HUES6 (cell line): ENCODE measurements around the gene CD34.
A peak's percentile ranks its signal among the peaks of the same experiment; 100 is the strongest.

Experiments used
- H3K27ac ChIP-seq: 2 replicates; pipeline ENCODE4 v1.7.0; 2013; ENCODE audit warnings: low read depth, mild to moderate bottlenecking, low read length, inconsistent platforms
- H3K27me3 ChIP-seq: 2 replicates; pipeline ENCODE4 v1.6.1; 2013; ENCODE audit warnings: low read length; ENCODE audit not compliant: control insufficient read depth, insufficient read depth
- H3K36me3 ChIP-seq: 2 replicates; pipeline ENCODE4 v1.6.1; 2013; ENCODE audit warnings: low read length; ENCODE audit not compliant: control insufficient read depth, insufficient read depth
- H3K4me1 ChIP-seq: 2 replicates; pipeline ENCODE4 v1.6.1; 2013; ENCODE audit warnings: low read length; ENCODE audit not compliant: control insufficient read depth, insufficient read depth
- H3K4me3 ChIP-seq: 2 replicates; pipeline ENCODE4 v1.5.1; 2013; ENCODE audit warnings: low read depth, low read length
- H3K9ac ChIP-seq: one replicate; pipeline ENCODE4 v1.6.1; 2013; ENCODE audit warnings: mild to moderate bottlenecking, low read length
- H3K9me3 ChIP-seq: 2 replicates; pipeline ENCODE4 v1.6.1; 2013; ENCODE audit warnings: low read depth, low read length; ENCODE audit not compliant: control insufficient read depth, insufficient read depth

CD34 gene

DNA sequence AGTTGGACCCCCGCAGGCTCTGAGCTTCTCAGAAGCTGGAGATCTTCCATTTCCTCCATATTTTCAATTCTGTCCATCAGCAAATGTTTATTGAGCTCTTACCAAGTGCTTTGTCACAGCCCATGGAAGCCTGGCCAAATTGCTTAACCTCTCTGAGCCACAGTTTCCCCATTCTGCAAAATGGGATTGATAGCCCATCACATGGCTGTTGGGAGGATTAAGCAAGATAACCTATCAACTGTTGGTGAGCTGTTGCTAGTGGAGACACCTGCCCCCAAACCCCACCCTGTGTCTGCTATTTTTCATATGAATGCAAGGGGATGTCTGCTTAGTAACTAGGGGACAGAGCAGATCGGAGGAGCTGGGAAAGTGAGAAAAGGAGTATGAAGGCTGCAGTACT lies 38.3 kb downstream of the CD34 start:
- no peak overlapping the region for H3K4me3 ChIP-seq
- H3K27me3 ChIP-seq: peaks cover 35% of the 10 kb centered on the region
- no peak overlapping the region for H3K9ac ChIP-seq
- no peaks in the 10 kb centered on the region for H3K36me3 ChIP-seq
- H3K4me1 ChIP-seq: 0 out of 2 replicates have a peak, but pooled peaks cover 4% of the 10 kb centered on the region
- no peaks in the 10 kb centered on the region for H3K9me3 ChIP-seq
- H3K27ac ChIP-seq: no peak overlapping the region

DNA sequence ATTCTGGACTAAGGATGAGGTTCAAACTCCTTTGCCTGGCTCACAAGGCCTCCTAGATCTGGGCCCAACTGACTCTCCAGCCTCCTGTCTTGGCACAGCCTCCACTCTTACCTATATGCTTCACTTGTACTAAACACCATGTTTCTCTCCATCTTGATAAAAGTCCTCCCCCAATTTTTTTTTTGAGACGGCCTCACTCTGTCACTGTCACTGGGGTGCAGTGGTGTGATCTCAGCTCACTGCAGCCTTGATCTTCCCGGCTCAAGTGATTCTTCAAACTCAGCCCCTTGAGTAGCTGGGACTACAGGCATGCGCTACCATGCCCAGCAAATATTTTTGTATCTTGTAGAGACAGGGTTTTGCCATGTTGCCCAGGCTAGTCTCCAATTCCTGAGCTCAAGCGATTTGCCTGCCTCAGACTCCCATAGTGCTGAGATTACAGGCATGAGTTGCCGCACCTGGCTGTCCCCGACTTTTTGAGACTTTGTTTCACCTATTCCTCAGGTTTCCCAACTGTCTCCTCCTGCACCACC lies 39.7 kb downstream of the CD34 start:
- Histone ChIP-seq H3K36me3 (no peaks in the 10 kb centered on the region), H3K9ac (no peak overlapping the region), H3K9me3 (no peaks in the 10 kb centered on the region), H3K4me1 (0 out of 2 replicates have a peak, but pooled peaks cover 4% of the 10 kb centered on the region), H3K27ac (no peak overlapping the region), H3K27me3 (peaks cover 43% of the 10 kb centered on the region), H3K4me3 (no peak overlapping the region)

DNA sequence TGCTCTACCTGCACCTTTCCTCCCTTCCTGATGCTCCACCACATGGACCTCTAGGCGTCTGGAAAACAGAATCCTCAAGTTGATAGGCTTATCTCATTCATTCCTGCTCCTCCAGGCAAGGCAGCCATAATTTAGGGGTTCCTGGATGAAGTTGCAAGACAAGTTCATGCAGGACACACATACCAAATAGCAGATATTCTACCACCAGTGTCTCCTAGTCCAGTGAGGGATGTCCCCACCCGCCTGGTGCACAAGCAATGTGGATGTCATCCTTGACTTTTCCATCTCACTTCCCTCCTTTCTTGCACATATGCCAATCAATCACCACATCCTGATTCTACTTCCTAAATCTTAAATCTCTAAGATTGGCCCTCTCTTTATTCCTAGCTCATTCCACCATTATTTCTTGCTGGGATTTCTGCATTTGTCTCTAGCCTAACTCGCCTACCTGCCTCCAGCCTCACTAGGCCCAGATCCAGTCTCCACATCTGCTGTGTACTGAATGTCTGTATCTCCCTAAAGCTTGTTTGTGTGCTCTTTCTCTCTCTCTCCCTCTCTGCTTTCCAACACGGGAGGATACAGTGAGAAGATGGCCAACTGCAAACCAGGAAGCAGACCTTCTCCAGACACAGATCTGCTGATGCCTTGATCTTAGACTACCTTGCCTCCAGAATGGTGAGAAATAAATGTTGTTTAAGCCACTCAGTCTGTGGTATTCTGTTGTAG lies 40.5 kb downstream of the CD34 start:
- Histone ChIP-seq H3K4me3 (no peak overlapping the region), H3K9ac (no peak overlapping the region), H3K27ac (no peak overlapping the region), H3K9me3 (no peaks in the 10 kb centered on the region), H3K36me3 (no peaks in the 10 kb centered on the region), H3K27me3 (peaks cover 43% of the 10 kb centered on the region), H3K4me1 (0 out of 2 replicates have a peak, but pooled peaks cover 4% of the 10 kb centered on the region)

DNA sequence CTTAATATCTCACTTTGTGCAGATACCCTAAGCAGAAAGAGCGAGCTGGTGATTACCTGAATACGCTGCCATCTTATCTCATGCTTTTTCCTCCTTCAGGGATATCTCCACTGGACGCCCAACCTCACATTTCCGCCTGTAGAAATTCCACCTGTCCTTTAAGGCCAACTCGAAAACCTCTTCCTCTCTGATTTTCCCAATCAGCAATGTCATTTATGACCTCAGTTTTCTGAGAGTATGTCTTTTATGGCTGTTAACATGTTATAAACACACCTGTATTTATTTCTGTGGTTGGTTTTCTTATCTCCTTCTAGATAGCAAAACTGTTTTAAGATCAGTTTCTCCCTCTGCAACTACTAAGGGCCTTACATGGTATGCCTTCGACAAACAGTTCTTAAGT lies 41.1 kb downstream of the CD34 start:
- H3K36me3 ChIP-seq: no peaks in the 10 kb centered on the region
- 0 out of 2 replicates have a peak, but pooled peaks cover 4% of the 10 kb centered on the region for H3K4me1 ChIP-seq
- peaks cover 43% of the 10 kb centered on the region for H3K27me3 ChIP-seq
- H3K9ac ChIP-seq: no peak overlapping the region
- H3K27ac ChIP-seq: no peak overlapping the region
- no peaks in the 10 kb centered on the region for H3K9me3 ChIP-seq
- peak overlapping the region; percentile 75 for H3K4me3 ChIP-seq

DNA sequence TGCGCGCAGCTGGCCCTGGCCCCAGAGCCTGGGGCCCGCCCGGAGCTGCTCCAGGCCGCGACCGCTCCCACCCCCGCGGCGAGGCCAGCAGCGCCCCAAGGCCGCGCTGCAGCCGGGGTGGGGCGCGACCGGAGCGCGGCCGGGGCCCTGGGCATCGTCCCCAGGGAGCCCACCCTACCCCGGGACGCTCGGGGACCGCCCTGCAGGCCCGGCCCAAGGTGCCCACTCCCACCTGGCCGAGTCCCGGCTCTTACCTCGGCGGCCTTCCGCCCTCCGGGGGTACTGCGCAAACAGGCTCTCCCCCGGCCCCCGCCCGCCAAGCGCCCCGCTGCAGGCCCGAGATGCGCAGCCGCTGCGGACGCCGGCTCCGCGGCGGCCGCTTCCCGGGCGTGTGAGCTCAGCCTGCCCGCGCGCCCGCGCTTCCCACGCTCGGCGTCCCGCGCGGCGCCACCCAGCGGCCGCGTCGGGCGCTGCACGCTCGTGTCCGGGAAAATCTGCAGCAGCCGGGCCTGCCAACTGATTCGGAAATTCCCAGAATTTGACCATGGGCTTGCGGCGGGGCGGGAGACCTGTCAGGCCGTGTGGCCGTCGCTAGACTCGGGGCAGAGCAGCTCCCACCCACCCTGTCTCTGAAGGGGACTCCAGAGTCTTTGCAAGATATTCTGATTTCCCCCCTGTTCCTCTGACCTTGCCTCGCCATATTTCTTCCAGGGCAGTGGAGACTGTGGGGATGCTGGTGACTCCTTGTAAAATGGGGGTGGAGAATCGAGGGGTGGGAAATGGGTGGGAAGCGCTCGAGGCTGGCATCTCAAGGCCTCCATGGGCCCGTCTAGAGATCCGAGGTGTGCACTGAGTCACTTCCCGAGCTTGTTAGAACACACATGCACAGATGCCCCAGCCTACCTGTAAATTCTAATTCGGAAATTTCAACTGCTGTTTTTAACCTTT lies 41.9 kb downstream of the CD34 start:
- H3K4me1 ChIP-seq: 0 out of 2 replicates have a peak, but pooled peaks cover 4% of the 10 kb centered on the region
- H3K27me3 ChIP-seq: peaks cover 43% of the 10 kb centered on the region
- no peaks in the 10 kb centered on the region for H3K36me3 ChIP-seq
- no peaks in the 10 kb centered on the region for H3K9me3 ChIP-seq
- H3K9ac ChIP-seq: peak overlapping the region; percentile 5
- H3K4me3 ChIP-seq: peak overlapping the region; percentile 75
- no peak overlapping the region for H3K27ac ChIP-seq

DNA sequence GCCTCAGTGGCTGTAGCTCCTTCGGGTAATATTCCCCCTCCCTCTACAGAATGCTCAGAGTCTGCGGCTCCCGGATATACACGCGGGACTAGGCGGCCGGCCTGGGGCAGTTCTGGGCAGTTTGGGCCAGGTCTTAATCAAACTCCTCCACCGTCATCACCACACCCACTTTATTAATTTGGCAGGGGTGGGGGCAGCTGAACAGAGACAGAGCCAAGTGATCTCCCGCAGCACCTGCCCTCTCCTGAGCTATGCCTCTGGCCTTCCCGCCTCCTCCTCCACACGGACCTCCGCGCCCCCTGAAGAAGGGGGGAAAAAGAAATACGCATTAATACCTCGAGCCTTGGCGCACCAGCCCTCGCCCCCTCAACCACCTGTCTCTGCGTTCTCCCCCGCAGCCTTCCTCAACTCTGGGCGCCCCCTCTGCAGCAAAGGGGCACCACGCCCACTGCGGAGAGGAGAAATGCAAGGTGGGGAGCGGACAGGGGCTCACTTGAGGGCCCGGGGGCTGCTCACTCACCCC lies 42.6 kb downstream of the CD34 start:
- no peaks in the 10 kb centered on the region for H3K9me3 ChIP-seq
- no peak overlapping the region for H3K27ac ChIP-seq
- H3K4me3 ChIP-seq: peak overlapping the region; percentile 75
- H3K9ac ChIP-seq: peak overlapping the region; percentile 5
- H3K27me3 ChIP-seq: peaks cover 43% of the 10 kb centered on the region
- no peaks in the 10 kb centered on the region for H3K36me3 ChIP-seq
- 0 out of 2 replicates have a peak, but pooled peaks cover 4% of the 10 kb centered on the region for H3K4me1 ChIP-seq

DNA sequence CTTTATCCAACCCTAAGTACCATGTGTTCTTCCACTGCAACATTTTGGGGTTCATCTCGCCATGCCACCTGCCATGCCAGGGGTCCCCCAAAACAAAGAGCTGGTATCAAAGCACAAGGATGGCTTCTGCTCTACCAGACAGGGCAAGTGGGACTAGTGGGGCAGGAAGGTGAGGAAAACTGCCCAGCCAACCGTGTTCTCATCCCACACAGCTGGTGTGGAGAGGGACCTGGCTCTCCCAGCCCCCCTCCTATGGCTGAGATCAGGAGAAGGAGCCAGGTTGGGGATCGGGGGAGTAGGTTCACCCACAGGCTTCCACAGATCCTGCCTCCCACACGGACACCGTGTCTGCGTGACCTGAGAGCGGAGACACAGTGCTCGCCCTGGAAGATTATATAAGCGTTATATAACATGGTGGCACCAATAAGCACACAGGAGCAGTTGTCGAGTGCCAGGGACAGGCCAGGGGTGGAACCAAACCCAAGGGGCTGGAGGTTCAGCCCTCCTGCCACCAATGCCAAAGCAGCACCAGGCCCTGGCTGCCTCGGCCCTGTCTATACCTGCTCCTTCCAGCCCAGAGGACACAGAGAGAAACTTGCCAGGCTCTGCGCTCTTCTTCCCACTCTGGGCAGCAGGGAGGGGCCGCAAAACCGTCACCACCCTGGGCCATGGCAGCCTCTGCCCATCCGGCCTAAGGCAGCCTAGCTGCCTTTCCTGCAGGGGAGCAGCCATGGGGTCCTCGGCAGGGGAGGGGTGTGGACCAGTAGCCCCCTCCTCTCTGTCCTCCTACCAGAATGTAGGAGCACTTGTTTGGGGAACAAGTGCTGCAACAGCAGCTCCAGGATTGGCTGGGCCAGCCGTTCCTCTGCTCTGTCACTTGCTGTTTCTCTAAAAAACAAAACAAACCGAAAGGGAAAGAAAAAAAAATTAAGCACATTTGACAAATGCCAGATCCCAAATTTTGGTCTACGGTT lies 43.5 kb downstream of the CD34 start:
- Histone ChIP-seq H3K27me3 (peaks cover 43% of the 10 kb centered on the region), H3K9me3 (no peaks in the 10 kb centered on the region), H3K27ac (no peak overlapping the region), H3K36me3 (no peaks in the 10 kb centered on the region), H3K9ac (no peak overlapping the region), H3K4me3 (peak overlapping the region; percentile 75), H3K4me1 (0 out of 2 replicates have a peak, but pooled peaks cover 4% of the 10 kb centered on the region)

DNA sequence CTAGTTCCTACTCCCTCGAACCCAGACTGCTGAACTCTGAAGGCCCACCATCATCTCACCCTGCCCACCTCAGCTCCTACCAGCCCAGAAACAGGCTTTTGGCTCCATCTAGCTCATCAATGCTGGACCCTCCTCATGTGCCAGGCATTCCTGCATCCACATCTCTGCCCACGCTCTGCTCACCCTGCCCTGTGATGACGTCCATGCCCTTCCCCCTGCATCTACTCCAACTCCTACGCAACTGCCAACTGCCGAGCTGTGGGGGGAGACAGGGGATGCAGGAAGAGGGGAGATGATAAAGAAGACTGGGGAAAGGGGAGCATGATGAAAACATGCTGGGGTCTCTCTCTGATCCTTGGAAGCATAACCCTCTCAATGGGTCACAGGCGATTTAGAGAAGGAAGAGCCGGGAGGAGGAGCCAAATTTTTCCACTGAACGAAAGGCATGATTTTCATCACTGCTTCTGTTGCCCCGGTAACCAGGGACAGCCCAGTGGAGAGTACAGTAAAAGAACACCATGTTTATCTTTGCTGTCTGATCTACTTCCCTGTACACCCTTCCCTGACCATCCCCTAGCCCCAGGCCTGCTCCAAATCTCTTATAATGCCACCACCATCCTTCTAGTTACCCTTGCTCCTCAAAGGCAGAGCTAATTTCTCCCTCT lies 44.3 kb downstream of the CD34 start:
- Histone ChIP-seq H3K27ac (no peak overlapping the region), H3K9ac (no peak overlapping the region), H3K27me3 (peaks cover 43% of the 10 kb centered on the region), H3K4me3 (no peak overlapping the region), H3K36me3 (no peaks in the 10 kb centered on the region), H3K4me1 (0 out of 2 replicates have a peak, but pooled peaks cover 4% of the 10 kb centered on the region), H3K9me3 (no peaks in the 10 kb centered on the region)

DNA sequence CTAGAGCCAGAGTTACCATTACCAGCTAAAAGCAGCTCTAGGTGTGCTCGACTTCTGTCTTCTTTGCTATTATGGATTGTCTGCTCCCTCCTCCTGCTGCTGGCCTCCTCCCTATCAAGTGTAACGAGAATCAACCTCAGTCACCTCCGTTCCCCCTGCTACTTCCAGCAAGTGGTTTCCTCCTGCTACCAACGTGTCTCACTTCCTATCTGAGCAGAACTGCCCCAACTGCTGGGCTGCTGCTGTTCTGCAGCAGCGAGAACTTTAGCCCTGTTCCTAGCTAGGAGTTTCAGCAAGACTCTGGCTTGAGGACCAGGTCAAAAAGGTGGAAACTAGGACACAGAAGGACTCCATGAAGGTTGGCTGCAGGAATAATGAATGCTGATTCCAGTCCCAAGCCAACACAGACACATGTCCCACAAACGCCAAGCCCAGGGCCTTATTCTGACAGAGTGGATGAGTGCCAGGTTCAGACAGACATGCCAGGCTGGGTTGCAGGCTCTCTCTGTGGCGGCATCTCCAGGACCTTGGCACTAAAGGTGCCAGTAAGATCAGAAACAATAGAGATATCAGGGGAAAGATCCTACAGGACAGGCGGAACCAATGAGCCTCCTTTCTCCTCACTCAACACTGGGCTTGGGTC lies 46.9 kb downstream of the CD34 start:
- Histone ChIP-seq H3K9ac (no peak overlapping the region), H3K36me3 (no peaks in the 10 kb centered on the region), H3K4me1 (no peaks in the 10 kb centered on the region), H3K9me3 (no peaks in the 10 kb centered on the region), H3K4me3 (no peak overlapping the region), H3K27ac (no peak overlapping the region), H3K27me3 (peaks cover 19% of the 10 kb centered on the region)
